GM12892 (cell line): ENCODE measurements around the gene SLC38A3.

Experiments used
- POLR2A ChIP-seq: IDR thresholded peaks from 2 replicates; pipeline ENCODE4 v1.6.1; 2011; ENCODE audit warnings: low read depth, low read length, control low read depth
- POLR2AphosphoS5 ChIP-seq: IDR thresholded peaks from 2 replicates; pipeline ENCODE4 v1.6.1; 2011; ENCODE audit warnings: low read depth, low read length, control low read depth
- TAF1 ChIP-seq: IDR thresholded peaks from 2 replicates; pipeline ENCODE4 v1.6.1; 2011; ENCODE audit warnings: low read depth, mild to moderate bottlenecking, control low read depth, low read length, borderline replicate concordance

DNA sequence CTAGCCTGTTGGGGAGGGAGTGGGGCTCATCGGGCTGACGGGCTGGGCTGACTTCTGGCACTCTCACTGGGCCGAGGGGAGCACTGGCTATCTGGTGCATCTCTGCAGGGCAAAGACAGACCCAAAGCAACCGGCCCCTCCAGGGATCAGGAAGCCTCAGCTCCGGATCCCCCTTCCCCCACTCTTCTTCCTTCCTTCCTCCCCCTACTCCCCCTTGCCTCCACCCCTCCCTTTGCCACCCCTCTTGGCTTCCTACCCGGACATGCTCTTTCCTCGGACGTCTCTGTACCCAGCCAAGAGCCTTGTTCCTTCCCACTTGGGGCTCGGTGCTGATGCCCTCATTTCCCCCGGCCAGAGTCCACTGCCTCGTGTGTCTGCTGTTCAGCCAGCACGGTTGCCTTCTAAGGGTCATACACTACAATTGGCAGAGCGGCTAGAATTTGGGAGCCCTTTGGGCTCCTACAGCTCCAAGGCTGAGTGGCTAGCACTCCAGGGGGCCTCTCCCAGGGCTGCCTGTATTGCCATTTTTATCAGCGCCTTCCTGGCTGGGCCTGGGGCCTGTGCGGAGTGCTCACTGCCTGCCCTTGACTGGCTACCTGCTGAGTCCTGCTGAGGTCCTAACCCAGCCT is 39.0 kb upstream of the SLC38A3 start:
- TF ChIP-seq POLR2AphosphoS5, result no peak
- no peak for TF ChIP-seq POLR2A
- TF ChIP-seq TAF1, result no peak
